Osteoblast (primary cell): ENCODE data around the gene RAB39A. TPM values are rescaled to one million over a fixed set of nuclear protein-coding genes. Genes with fewer than 3 reads are reported as not detected.
"Not testable (repeated sequence)": the region's sequence is repeated elsewhere in the genome, so short reads cannot be mapped to it uniquely, and the experiment has no call there.

Experiments used
- DNase-seq: peaks from one replicate; pipeline ENCODE4 v3.0.0; 2011; ENCODE audit warnings: low spot score, mixed read lengths; ENCODE audit not compliant: insufficient read length; ENCODE audit errors: missing footprints
- H2AFZ ChIP-seq: 2 replicates; pipeline ENCODE4 v1.6.0; 2011; ENCODE audit warnings: mild to moderate bottlenecking, low read length
- H3K27ac ChIP-seq: 2 replicates; pipeline ENCODE4 v1.5.1; 2011; ENCODE audit warnings: mild to moderate bottlenecking, low read depth, low read length, moderate library complexity
- H3K27me3 ChIP-seq: 2 replicates; pipeline ENCODE4 v1.6.0; 2012; ENCODE audit warnings: mild to moderate bottlenecking, control low read depth, inconsistent platforms, low read length, moderate library complexity; ENCODE audit not compliant: insufficient read depth
- H3K36me3 ChIP-seq: 2 replicates; pipeline ENCODE4 v1.5.1; 2011; ENCODE audit warnings: mild to moderate bottlenecking, low read length, control low read depth, moderate library complexity; ENCODE audit not compliant: insufficient read depth
- H3K4me1 ChIP-seq: 2 replicates; pipeline ENCODE4 v1.5.1; 2011; ENCODE audit warnings: mild to moderate bottlenecking, low read length, control low read depth, moderate library complexity; ENCODE audit not compliant: insufficient read depth
- H3K4me2 ChIP-seq: 2 replicates; pipeline ENCODE4 v1.6.0; 2011; ENCODE audit warnings: mild to moderate bottlenecking, low read length; ENCODE audit not compliant: insufficient read depth
- H3K4me3 ChIP-seq: fragments of 200-600 bp; sonication (generic); 3 replicates; pipeline ENCODE4 v1.5.1; 2012; ENCODE audit warnings: mild to moderate bottlenecking, low read length, inconsistent platforms; ENCODE audit not compliant: insufficient read depth
- H3K79me2 ChIP-seq: 2 replicates; pipeline ENCODE4 v1.6.0; 2012; ENCODE audit warnings: mild to moderate bottlenecking, low read length, control low read depth, inconsistent platforms; ENCODE audit not compliant: insufficient read depth
- H3K9me3 ChIP-seq: 2 replicates; pipeline ENCODE4 v1.5.1; 2011; ENCODE audit warnings: low read depth, low read length, control low read depth
- H4K20me1 ChIP-seq: 2 replicates; pipeline ENCODE4 v1.6.0; 2012; ENCODE audit warnings: mild to moderate bottlenecking, low read length, control low read depth; ENCODE audit not compliant: insufficient read depth
- total RNA-seq: library from RNA; depleted of rRNA; stranded (reverse); fragments of >200 nt; gene quantifications from 2 replicates; pipeline ENCODE4 v1.2.3, GENCODE V29; 2012
- TF ChIP-seq, protein P1 (sequence below): IDR thresholded peaks from 2 replicates; pipeline ENCODE4 v1.5.1; 2011; ENCODE audit warnings: mild to moderate bottlenecking, low read depth, low read length, moderate library complexity; ENCODE audit errors: extremely low read depth

The RAB39A gene
- total RNA-seq, 1 donor = not detected

DNA sequence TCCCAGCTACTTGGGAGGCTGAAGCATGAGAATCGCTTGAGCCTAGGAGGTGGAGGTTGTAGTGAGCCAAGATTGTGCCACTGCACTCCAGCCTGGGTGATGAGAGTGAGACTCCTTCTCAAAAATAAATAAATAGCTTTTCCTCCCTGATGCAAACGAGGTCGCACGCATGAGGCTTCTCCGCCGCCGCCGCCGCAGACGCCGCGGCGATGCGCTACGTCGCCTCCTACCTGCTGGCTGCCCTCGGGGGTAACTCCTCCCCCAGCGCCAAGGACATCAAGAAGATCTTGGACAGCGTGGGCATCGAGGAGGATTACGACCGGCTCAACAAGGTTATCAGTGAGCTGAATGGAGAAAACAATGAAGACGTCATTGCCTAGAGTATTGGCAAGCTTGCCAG lies 20.0 kb upstream of the RAB39A start:
- no peaks in the 10 kb centered on the region for H3K4me1 ChIP-seq
- no peaks in the 10 kb centered on the region for H3K9me3 ChIP-seq
- H2AFZ ChIP-seq = no peak overlapping the region
- H3K27ac ChIP-seq = no peak overlapping the region
- TF ChIP-seq, protein P1, sequence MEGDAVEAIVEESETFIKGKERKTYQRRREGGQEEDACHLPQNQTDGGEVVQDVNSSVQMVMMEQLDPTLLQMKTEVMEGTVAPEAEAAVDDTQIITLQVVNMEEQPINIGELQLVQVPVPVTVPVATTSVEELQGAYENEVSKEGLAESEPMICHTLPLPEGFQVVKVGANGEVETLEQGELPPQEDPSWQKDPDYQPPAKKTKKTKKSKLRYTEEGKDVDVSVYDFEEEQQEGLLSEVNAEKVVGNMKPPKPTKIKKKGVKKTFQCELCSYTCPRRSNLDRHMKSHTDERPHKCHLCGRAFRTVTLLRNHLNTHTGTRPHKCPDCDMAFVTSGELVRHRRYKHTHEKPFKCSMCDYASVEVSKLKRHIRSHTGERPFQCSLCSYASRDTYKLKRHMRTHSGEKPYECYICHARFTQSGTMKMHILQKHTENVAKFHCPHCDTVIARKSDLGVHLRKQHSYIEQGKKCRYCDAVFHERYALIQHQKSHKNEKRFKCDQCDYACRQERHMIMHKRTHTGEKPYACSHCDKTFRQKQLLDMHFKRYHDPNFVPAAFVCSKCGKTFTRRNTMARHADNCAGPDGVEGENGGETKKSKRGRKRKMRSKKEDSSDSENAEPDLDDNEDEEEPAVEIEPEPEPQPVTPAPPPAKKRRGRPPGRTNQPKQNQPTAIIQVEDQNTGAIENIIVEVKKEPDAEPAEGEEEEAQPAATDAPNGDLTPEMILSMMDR = no peak
- no peaks in the 10 kb centered on the region for H3K79me2 ChIP-seq
- no peaks in the 10 kb centered on the region for H3K36me3 ChIP-seq
- no peak overlapping the region for H3K4me2 ChIP-seq
- H3K4me3 ChIP-seq = no peak overlapping the region
- H4K20me1 ChIP-seq = no peaks in the 10 kb centered on the region
- DNase-seq = no peak
- H3K27me3 ChIP-seq = no peaks in the 10 kb centered on the region

DNA sequence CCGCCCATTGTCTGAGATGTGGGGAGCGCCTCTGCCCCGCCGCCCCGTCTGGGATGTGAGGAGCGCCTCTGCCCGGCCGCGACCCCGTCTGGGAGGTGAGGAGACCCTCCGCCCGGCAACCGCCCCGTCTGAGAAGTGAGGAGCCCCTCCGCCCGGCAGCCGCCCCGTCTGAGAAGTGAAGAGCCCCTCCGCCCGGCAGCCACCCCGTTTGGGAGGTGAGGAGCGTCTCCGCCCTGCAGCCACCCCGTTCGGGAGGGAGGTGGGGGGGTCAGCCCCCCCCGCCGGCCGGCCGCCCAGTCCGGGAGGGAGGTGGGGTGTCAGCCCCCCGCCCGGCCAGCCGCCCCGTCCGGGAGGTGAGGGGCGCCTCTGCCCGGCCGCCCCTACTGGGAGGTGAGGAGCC lies 15.8 kb upstream of the RAB39A start:
- H2AFZ ChIP-seq, H3K79me2 ChIP-seq, H3K4me3 ChIP-seq, H4K20me1 ChIP-seq, DNase-seq, H3K27ac ChIP-seq, H3K4me2 ChIP-seq, H3K27me3 ChIP-seq, H3K9me3 ChIP-seq, H3K36me3 ChIP-seq, H3K4me1 ChIP-seq: not testable (repeated sequence)

DNA sequence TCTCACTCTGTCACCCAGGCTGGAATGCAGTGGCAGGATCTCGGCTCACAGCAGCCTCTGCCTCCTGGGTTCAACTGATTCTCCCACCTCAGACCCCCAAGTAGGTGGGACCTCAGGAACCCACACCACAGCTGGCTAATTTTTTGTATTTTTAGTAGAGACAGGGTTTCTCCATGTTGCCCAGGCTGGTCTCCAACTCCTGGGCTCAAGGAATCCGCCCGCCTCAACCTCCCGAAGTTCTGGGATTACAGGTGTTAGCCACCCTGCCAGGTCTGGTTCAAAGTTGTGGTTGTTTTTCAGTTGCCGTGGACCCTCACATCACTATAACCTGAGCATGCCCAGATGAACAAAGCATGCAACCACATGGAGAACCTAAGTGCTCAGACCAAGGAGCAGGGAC lies 13.0 kb upstream of the RAB39A start:
- TF ChIP-seq, protein P1 = no peak
- Histone ChIP-seq H3K27ac (no peak overlapping the region), H3K9me3 (no peaks in the 10 kb centered on the region), H3K4me2 (no peak overlapping the region), H3K27me3 (no peaks in the 10 kb centered on the region), H4K20me1 (no peaks in the 10 kb centered on the region), H3K4me1 (no peaks in the 10 kb centered on the region), H3K79me2 (no peaks in the 10 kb centered on the region), H3K36me3 (no peaks in the 10 kb centered on the region), H3K4me3 (no peak overlapping the region), H2AFZ (no peak overlapping the region)
- no peak for DNase-seq

DNA sequence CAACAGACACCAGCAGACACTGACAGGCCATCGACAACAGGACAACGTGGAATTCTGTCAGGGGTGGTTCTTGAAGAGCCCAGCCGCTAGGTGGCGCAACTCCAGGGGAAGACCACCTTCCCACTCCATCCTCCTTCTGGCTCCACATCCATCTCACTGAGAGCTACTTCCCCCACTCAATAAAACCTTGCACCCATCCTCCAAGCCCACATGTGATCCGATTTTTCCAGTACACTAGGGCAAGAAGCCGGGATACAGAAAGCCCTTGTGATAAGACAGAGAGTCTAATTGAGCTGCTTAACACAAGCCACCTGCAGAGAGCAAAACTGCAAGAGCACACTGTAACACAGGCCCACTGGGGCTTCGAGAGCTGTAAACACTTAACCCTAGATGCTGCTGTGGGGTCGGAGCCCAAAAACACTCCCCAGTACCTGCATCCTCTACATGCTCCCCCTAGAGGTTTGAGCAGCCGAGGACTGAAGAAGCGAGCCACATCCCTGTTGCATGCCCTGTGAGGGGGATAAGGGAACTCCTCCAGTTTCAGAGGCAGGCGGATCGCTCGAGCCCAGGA lies 11.5 kb upstream of the RAB39A start:
- TF ChIP-seq, protein P1 = peak; percentile 70
- Histone ChIP-seq H3K27me3 (no peaks in the 10 kb centered on the region), H2AFZ (no peak overlapping the region), H3K4me3 (no peak overlapping the region), H3K36me3 (no peaks in the 10 kb centered on the region), H3K27ac (no peak overlapping the region), H3K4me1 (no peaks in the 10 kb centered on the region), H4K20me1 (no peaks in the 10 kb centered on the region), H3K9me3 (no peaks in the 10 kb centered on the region), H3K79me2 (no peaks in the 10 kb centered on the region), H3K4me2 (no peak overlapping the region)
- no peak for DNase-seq
